ENCODE results near the gene DMRTA1.
"Not testable (repeated sequence)": the region's sequence is repeated elsewhere in the genome, so short reads cannot be mapped to it uniquely, and the experiment has no call there.

DMRTA1 gene, protein sequence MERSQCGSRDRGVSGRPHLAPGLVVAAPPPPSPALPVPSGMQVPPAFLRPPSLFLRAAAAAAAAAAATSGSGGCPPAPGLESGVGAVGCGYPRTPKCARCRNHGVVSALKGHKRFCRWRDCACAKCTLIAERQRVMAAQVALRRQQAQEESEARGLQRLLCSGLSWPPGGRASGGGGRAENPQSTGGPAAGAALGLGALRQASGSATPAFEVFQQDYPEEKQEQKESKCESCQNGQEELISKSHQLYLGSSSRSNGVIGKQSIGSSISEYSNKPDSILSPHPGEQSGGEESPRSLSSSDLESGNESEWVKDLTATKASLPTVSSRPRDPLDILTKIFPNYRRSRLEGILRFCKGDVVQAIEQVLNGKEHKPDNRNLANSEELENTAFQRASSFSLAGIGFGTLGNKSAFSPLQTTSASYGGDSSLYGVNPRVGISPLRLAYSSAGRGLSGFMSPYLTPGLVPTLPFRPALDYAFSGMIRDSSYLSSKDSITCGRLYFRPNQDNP

DNA sequence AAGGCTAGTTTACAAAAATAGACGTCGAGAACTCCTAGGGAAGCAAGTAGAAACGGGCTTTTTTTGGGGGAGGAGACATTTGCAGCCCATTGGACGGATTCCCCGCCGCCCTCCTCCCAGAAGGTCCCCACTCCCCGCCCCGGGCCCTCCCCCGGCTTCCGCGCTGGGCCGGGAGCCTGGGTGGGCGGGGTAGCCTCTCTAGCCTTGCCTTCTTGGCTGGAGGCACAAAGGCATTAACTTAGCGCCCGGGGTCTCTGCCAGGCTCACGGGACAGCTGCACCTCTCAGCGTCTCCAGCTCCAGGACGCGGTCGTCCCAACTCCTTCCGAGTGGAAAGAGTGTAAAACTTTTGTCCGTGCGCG lies at the start of gene DMRTA1:
DMRTA1 (plus strand) TSS at position 236 of the 361 bp plus-strand sequence. CDS start 242 bp downstream, outside the sequence.
- DNase-seq, result peak; percentile 50

DNA sequence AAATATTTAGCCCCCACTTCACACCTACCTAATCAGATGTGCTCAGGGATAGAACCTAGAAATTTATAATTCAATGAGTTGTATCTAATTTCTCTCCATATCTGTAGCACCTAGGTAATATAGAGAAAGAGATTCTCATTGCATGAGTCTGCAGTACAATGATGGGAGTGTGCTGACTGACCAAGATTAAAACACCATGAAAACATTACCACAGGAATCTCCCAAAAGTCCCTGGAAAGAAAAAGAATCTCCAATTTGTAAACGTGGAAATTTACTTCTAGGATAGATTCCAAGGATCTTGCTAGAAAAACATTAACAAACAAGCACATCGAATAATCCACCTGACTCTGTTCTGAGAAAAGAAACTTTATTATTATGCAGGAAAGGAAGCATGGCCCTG lies 45.0 kb upstream of the DMRTA1 start:
- DNase-seq, result no peak

DNA sequence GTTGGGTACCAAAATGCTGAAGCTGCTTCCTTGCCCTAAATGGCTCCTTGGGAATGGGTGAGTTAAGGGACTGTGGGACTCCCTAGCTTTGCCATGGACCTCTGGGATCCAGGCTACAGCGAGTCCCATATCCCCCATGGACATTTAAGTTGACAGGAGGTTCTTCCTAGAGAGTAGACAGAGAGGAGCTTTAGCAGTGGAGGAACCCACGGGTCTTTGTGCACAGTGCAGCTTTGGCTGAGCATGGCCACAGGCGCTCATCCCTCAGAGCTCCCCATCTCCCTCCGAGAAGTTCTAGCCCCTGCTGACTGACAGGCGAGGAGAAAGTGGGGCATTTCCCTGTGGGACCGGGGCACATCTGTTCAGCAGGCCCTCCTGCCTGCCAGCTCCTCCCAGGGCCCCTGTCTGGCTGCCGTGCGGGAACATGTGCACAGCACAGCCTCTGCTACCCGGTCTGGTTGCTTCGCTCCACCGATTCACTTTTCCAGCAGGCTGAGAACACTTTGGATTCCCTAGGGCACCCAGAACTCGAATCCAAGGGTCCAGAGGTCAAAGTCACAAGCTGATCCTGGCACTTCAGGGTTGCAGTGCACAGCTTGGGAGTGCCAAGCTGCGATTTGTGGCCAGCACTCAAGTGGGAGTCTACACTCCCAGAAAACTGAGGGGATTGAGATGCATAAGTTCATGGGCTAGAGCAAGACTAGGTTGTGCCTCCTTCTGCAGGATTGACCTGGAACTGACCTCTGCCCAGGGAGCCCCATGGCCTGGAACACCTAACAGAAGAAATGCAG lies 40.6 kb upstream of the DMRTA1 start:
- no peak for DNase-seq

DNA sequence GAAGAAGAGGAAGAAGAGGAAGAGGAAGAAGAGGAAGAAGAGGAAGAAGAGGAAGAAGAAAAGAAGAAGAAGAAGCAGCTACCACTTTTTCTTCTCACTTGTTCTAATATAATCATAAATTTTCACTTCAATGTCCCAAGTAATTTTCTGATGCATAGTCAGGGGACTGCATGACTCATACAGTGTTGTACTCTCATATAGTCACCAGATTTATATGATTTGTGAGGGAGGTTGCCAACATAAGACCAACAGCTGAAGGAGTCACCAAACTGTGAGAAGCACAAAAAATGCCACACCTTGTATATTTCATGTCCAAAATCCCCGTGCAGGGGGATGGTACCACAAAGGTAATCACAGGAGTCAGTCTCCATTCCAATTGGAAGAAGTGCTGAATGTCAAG lies 32.7 kb upstream of the DMRTA1 start:
- DNase-seq, result no peak

DNA sequence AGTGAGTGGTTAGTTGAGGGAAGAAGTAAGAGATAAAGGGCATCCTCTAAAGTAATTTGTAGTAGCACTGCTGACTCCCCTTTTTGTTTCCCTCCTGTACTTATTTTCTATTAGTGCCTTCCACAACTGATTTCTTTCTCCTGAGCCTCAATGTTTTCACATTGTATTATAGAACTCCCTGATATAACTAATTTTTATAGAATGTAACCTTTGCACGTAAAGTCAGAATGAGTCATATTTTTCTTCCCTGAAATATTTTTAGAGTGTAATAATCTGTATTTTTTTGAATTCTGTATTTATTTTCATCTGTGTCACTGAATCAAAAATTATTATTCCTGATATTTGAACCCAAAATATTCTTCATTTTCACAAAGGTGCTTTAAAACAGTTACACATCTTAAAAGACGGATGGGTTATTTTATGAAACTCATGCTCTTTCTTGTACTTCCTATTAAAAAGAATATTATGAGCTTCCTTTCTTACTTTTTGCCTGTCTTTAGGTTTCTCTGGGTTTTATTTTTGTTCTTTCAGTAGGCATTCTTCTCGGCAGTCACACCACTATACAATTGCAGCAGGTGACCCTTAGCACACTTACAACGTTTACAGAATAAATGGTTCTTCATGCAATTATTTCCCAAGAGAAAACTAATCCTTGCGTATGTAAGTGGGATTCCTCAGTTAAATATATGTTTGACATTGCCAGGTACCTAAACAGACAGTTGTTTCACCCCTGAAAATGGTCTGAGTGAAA lies 30.5 kb upstream of the DMRTA1 start:
- DNase-seq, result no peak

DNA sequence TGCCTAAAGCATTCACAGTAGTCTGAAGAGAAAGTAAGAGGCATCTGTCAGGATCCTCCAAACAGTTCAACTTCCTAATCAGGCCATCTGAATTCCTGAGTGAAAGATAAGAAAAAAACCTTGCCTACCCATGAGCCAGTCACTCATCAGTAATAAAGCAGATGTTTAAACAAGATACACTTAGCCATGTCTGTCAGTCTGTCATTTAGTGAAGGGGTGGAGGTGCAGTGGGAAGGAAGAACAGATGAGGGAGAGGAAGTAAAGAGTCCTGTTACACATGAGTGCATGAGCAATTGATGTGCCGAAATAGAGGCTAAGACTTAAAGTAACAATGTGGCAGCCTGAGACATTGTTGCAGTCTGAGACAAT lies 29.9 kb upstream of the DMRTA1 start:
- no peak for DNase-seq

DNA sequence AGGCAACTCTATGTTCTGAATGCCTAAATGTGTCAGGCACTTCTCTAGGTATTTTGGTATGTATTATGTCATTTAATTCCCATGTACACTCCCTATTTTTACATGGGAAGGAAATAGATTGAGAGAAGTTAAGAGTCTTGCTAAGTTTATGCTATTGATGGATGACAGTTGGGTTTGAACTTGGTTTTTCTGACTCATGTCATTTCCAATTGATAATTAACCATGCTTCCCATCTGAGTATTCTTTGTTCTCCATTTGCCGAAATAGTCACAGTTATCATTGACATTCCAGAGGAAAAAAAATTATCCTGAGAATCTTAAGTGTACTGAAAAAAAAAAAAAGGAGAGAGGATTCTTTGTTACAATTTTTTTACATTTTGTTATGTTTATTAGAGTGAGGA lies 23.1 kb upstream of the DMRTA1 start:
- no peak for DNase-seq

DNA sequence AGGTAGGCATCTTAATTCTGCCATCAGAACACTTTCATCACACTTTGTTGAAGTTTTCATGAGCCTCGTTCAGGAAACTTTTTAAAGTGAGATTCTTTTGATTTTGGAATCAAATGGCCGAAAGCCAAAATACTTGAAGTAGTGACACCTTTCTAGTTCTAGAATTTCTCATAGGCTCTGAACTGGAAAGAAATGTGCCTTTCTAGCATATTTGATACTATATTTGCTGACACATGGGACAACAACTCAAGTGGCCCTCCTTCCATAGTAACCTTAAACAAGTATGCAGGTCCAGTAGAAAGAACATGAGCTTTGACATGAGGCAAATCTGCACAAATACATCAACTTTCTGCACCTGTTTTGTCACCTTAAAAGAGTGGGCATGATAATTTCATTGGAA lies 22.0 kb upstream of the DMRTA1 start:
- no peak for DNase-seq

DNA sequence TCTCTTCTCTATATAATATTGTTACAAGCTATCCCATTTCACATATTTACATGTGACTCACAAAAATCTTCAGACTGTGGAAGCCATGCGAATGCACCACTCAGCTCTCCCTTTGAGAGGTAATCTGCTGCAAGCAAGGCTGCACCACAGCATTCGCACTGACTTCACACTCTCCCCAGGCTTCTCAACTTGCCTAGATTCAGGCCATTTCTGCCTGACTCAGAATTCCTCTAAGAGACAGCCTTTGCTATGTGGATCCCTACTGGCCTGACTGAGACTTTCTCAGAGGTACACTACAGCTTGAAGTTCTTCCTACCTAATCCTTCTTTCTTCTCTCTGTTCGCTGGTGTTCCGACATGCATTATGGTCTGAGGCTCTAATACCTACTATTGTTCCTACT lies 21.1 kb upstream of the DMRTA1 start:
- DNase-seq, result no peak

DNA sequence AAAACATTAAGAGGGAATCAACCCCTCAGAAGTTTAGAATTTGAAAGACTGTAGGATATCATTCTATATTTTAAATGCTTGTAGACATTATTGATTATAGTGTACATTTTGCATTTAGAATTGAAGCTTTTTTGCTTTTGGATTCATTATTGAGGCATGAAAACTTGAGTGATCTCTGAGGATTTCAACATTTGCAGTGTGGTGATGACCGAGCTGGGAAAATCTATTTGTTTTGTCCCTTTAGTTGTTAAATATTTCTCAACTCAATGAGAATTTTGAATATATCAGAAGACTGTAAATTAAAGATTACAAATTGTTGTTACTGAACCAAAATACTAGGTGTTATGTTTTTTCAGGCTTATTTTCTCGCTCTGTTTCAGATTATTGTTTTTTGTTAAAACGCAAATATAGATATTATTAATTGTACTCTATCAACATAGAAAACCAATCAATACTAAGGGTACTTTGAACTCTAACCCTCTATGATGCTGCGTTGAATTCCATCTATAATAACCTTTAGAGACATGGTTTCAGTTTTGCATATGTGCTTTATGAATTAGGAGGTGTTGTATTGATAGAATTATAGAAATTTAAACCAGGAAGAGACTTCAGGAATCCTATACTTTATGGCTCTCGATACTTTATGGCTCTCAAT lies 19.3 kb upstream of the DMRTA1 start:
- DNase-seq, result no peak

DNA sequence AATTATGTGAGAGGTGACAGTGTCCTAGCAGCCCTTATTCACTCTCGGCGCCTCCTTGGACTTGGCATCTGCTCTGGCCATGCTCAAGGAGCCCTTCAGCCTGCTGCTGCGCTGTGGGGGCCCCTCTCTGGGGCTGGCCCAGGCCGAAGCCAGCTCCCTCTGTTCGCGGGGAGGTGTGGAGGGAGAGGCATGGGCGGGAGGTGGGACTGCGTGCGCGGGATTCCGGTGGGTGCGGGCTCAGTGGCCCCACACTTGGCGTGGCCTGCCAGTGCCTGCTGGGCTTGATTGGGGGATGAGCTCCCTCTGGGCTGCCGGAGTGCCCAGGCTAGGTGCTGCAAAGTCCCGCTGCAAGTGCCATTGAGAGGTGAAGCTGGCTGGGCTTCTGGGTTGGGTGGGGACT lies 12.9 kb upstream of the DMRTA1 start:
- no peak for DNase-seq

DNA sequence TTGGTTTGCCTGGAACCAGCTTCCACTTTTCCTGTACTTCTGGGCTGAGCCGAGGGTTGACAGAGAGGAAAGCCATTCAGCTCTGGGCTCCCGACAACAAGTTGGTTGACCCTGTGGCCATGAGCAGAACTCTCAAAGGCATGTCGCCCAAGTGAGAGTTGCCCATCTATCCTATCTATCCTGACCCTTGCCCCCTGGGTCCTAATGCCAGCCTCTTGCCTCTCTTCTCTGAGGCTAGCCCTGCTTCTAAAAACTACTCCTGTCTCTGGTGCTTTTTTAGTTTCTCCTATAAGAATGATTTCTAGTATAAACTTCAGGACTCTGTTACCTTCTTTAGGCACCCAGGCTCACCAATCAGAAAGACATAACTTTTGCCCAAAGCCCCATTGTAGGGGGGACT lies 11.4 kb upstream of the DMRTA1 start:
- DNase-seq, result not testable (repeated sequence)

DNA sequence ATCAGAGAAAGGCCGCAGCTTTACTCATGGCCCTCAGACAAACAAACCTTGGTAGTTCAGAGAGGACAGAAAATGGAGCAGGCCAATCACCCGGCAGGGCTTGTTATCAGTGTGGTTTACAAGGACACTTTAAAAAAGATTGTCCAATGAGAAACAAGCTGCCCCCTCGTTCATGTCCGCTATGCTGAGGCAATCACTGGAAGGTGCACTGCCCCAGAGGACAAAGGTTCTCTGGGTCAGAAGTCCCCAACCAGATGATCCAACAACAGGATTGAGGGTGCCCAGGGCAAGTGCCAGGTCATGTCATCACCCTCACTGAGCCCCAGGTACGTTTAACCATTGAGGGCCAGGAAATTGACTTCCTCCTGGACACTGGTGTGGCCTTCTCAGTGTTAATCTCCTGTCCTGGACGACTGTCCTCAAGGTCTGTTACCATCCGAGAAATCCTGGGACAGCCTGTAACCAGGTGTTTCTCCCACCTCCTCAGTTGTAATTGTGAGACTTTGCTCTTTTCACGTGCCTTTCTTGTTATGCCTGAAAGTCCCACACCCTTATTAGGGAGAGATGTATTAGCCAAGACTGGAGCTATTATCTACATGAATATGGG lies 9.1 kb upstream of the DMRTA1 start:
- DNase-seq, result not testable (repeated sequence)

DNA sequence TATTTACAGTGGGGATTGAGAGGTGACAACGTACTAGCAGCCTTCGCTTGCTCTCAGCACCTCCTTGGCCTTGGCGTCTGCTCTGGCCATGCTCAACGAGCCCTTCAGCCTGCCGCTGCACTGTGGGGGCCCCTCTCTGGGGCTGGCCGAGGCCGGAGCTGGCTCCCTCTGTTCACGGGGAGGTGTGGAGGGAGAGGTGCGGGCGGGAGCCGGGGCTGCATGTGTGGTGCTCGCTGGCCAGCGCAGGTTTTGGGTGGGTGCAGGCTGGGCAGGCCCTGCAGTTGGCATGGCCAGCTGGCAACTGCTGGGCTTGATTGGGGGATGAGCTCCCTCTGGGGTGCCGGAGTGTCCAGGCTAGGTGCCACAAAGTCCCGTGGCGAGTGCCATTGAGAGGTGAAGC lies 5.8 kb upstream of the DMRTA1 start:
- DNase-seq, result no peak

DNA sequence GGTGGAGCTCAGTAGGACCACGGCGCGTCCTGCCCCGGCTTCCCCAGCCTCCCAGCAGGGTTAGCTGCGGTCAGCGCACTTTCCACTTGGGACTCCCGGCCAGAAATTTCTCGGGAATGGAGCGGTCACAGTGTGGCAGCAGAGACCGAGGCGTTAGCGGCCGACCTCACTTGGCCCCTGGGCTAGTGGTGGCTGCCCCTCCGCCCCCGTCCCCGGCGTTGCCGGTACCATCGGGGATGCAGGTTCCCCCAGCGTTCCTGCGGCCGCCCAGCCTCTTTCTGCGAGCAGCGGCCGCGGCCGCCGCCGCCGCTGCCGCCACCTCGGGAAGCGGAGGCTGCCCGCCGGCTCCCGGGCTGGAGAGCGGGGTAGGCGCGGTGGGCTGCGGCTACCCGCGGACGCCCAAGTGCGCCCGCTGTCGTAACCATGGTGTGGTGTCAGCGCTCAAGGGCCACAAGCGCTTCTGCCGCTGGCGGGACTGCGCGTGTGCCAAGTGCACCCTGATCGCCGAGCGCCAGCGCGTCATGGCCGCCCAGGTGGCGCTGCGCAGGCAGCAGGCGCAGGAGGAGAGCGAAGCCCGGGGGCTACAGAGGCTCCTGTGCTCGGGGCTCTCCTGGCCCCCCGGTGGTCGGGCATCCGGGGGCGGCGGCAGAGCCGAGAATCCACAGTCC lies 460 bp downstream of the DMRTA1 start:
- DNase-seq, result peak; percentile 46

DNA sequence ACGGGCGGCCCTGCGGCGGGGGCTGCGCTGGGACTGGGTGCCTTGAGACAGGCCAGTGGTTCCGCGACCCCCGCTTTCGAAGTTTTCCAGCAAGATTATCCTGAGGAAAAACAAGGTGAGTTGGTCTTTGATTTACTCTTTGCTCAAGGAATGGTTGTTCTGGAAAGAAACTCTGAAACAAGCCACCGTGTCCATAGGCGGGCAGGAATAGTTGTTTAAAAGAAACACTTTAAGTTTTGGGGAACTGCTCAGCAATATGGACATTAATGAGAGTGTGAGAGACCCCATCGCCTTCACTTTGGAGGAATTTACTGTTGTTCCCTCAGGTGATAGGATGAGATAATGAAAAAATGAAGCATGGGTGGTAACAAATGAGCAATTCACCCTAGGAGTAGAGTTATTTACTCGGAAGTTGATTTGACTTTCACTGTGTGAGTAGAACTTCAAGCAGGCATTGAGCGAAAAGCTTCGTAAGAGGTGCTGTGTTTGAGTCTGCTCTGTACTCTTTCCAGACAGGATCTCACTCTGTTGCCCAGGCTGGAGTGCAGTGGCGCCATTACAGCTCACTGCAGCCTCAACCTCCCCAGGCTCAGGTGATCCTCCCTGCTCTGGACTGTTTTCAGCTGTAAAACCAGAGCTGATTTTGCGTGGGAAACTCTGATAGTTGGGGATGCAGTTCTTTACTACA lies 1.1 kb downstream of the DMRTA1 start:
- no peak for DNase-seq

DNA sequence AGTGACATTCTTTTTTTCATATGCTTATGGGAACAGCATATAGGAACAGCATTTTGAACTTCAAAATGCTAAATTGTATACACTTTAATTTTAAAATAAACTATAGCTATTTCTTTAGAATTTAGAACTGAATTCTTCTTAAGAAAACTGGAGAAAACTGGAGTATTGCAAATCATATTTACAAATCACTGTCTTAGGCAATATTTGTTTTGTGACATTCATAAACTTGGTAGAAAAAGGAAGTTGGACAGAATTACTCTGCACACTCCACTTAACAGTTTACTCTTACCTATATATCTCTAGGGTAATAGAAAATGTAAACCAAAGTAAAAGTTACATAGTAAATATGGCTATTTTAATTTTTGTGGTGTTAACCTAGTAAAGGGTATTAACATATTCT lies 3.1 kb downstream of the DMRTA1 start:
- no peak for DNase-seq

DNA sequence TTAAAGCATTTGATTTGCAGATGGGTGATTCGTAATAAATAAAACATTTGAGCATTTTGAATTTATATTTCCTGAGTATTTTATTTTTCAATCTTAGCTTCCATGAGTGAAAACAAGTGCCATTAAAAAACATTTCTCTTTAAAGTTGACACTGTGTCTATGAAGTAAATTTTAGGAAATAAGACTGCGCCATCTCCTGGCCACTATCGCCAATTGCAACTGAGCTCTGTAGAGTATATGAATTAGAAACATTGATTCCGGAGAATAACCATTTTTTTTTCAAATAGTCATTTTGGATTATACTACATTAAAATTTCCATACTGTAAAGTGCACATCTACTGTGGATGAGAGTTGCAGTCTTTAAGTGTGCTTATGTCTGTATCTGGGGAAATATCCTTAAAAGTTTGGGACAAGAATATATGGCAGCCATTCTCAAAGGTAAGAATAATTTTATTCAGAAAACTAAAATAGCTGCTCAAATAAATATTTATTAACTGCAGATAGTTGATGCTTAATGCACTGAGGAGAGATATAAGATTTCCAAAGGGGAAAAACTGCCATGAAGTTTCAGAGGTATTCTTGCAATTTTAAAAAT lies 5.9 kb downstream of the DMRTA1 start:
- peak; percentile 43 for DNase-seq

DNA sequence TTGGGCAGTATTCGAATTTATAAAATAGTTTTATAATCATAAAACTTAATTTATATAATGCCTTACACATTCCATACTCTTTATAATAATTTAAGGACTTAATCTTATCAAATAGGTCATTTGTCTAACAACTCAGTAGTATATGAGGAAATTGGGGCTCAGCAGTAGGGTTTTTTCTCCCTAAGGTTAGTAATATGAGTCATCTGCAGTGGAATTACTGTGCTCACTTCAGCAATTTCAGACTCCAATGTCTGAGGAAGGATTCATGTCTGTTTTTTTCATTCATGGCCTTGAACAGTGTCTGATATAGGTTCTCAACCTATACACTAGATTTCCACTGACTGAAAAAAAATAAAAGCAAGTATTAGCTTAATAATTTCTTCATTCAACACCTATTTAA lies 7.4 kb downstream of the DMRTA1 start:
- no peak for DNase-seq

DNA sequence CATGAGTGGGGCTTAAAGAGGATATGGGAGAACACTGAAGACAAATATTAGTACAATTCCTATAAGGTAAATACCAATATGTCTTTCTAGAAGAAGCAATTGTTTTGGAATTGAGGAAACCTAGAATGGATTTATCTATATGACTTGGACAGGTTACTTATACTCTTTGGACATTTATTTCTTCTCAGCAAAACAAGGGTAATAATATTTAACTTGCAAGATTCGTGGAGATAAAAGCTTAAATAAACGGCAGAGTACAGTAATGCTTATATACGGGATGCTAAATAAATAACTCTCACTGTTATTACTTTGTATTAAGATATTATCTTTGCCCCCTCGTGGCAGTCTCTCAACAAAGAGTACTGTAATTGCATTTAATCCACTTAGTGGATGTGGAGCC lies 8.6 kb downstream of the DMRTA1 start:
- no peak for DNase-seq

DNA sequence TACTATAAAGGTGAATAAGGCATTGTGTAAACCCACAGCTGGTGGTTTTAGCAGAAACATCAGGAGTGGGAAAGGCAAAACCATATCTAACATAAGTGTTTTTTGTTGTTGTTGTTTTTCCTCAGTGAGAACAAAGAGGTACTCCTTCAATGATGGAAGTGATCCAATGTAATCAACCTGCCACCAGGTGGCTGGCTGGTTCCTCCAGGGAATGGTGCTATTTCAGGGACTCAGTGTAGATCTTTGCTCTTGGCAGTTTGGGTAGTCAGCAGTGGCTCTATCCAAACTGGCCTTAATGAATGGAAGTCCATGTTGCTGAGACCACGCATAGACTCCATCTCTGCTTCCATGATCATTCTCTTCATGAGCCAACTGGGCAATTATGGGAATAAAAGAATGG lies 10.8 kb downstream of the DMRTA1 start:
- no peak for DNase-seq
